A549 (cell line): ENCODE data around the gene STAC.
A peak's percentile ranks its signal among the peaks of the same experiment; 100 is the strongest.

Experiments used
- CHD4 ChIP-seq: fragments of 200-600 bp; sonication (generic); IDR thresholded peaks from 2 replicates; pipeline ENCODE4 v1.6.1; 2016; ENCODE audit warnings: antibody characterized with exemption, mild to moderate bottlenecking, borderline replicate concordance
- EHMT2 ChIP-seq: fragments of 200-600 bp; sonication (generic); IDR thresholded peaks from 2 replicates; pipeline ENCODE4 v1.6.1; 2016; ENCODE audit warnings: antibody characterized with exemption, low read depth, mild to moderate bottlenecking, moderate library complexity
- HDAC2 ChIP-seq: fragments of 200-600 bp; sonication (generic); IDR thresholded peaks from 2 replicates; pipeline ENCODE4 v1.6.1; 2016
- MYC ChIP-seq: IDR thresholded peaks from 2 replicates; pipeline ENCODE4 v1.6.1; 2012; ENCODE audit warnings: mild to moderate bottlenecking, inconsistent platforms, low read length, improper control_type of control experiment, borderline replicate concordance
- RFX5 ChIP-seq: fragments of 450-650 bp; IDR thresholded peaks from 2 replicates; pipeline ENCODE4 v1.7.1; 2014; ENCODE audit warnings: antibody characterized with exemption, mild to moderate bottlenecking, moderate library complexity
- TF ChIP-seq, protein P1 (sequence below): fragments of >200 bp; sonication (Bioruptor Twin); formaldehyde crosslinking; IDR thresholded peaks from 3 replicates; pipeline ENCODE4 v1.5.1; 2016
- TF ChIP-seq, protein P2 (sequence below): IDR thresholded peaks from 2 replicates; pipeline ENCODE4 v1.6.1; 2012

DNA sequence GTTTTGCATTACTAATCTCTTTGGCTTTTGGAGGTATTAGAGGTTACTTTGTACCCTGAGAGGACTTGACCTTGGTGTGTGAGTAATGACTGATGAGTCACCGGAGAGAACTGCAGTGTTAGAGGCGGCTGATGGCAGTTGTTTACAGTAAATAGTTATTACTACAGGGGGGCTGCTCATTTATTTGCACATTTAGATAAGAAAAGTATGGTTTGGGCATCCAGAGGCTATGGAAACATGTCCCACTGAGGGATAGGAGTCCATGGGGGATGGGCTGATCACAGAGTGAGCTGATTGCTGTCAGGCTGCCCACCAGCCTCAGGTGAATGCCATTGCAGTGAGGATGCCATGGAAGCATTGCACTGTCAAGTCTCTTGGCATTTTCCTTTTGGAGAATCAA lies 17.3 kb upstream of the STAC start:
- TF ChIP-seq MYC (no peak), EHMT2 (no peak), RFX5 (no peak), HDAC2 (no peak), CHD4 (no peak)
- TF ChIP-seq, protein P1, sequence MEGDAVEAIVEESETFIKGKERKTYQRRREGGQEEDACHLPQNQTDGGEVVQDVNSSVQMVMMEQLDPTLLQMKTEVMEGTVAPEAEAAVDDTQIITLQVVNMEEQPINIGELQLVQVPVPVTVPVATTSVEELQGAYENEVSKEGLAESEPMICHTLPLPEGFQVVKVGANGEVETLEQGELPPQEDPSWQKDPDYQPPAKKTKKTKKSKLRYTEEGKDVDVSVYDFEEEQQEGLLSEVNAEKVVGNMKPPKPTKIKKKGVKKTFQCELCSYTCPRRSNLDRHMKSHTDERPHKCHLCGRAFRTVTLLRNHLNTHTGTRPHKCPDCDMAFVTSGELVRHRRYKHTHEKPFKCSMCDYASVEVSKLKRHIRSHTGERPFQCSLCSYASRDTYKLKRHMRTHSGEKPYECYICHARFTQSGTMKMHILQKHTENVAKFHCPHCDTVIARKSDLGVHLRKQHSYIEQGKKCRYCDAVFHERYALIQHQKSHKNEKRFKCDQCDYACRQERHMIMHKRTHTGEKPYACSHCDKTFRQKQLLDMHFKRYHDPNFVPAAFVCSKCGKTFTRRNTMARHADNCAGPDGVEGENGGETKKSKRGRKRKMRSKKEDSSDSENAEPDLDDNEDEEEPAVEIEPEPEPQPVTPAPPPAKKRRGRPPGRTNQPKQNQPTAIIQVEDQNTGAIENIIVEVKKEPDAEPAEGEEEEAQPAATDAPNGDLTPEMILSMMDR: no peak
- TF ChIP-seq, protein P2, sequence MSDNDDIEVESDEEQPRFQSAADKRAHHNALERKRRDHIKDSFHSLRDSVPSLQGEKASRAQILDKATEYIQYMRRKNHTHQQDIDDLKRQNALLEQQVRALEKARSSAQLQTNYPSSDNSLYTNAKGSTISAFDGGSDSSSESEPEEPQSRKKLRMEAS: peak; percentile 37; the same call in 1 of the 2 replicates
